Myocyte (in vitro differentiated cells): ENCODE results near the gene TCEA2. TPM values are rescaled to one million over a fixed set of nuclear protein-coding genes. Genes with fewer than 3 reads are reported as not detected.
A peak's percentile ranks its signal among the peaks of the same experiment; 100 is the strongest.
"Not testable (repeated sequence)": the region's sequence is repeated elsewhere in the genome, so short reads cannot be mapped to it uniquely, and the experiment has no call there.

Experiments
- DNase-seq: peaks from one replicate; pipeline ENCODE4 v3.0.0-alpha.2; 2012; ENCODE audit warnings: low read depth
- total RNA-seq: library from RNA; depleted of rRNA; stranded (reverse); fragments of >200 nt; gene quantifications from 2 replicates; pipeline ENCODE4 v1.2.3, GENCODE V29; 2014

The TCEA2 gene
- total RNA-seq, 1 donor from 2014 or later: 21.6 TPM

GRCh38 chr20:64106435-64106961 is 43.5 kb downstream of the TCEA2 start:
- no peak for DNase-seq

GRCh38 chr20:64106981-64107735 is 44.2 kb downstream of the TCEA2 start, which contains the start of gene NPBWR2:
Gene NPBWR2 (minus strand): TSS chr20:64107565. CDS start chr20:64106831, 734 bp downstream.
- DNase-seq: no peak

GRCh38 chr20:64107736-64108457 is 44.9 kb downstream of the TCEA2 start:
- DNase-seq: no peak

GRCh38 chr20:64108731-64109681 is 46.0 kb downstream of the TCEA2 start:
- DNase-seq: peak; percentile 28

- no peak for DNase-seq
Measured at GRCh38 chr20:64109831-64110391, 46.9 kb downstream of the TCEA2 start.

- DNase-seq: no peak
Measured at GRCh38 chr20:64110411-64111068, 47.5 kb downstream of the TCEA2 start.

GRCh38 chr20:64111841-64112641 is 49.0 kb downstream of the TCEA2 start:
- no peak for DNase-seq

- no peak for DNase-seq
Measured at GRCh38 chr20:64112691-64113443, 49.9 kb downstream of the TCEA2 start.

- DNase-seq: no peak
Measured at GRCh38 chr20:64113444-64113775, 50.4 kb downstream of the TCEA2 start.

GRCh38 chr20:64113796-64114355 is 50.9 kb downstream of the TCEA2 start:
- DNase-seq: no peak

GRCh38 chr20:64114356-64114971 is 51.5 kb downstream of the TCEA2 start:
- DNase-seq: no peak

GRCh38 chr20:64115171-64115911 is 52.3 kb downstream of the TCEA2 start:
- DNase-seq: no peak

GRCh38 chr20:64116016-64116415 is 53.0 kb downstream of the TCEA2 start:
- no peak for DNase-seq

- DNase-seq: no peak
Measured at GRCh38 chr20:64116541-64117431, 53.8 kb downstream of the TCEA2 start.

GRCh38 chr20:64117432-64117777 is 54.4 kb downstream of the TCEA2 start:
- DNase-seq: not testable (repeated sequence)

- DNase-seq: no peak
Measured at GRCh38 chr20:64119301-64119680, 56.3 kb downstream of the TCEA2 start.
